GM19023 (cell line): ENCODE results near the gene VSIG10L.
A peak's percentile ranks its signal among the peaks of the same experiment; 100 is the strongest.

Experiments
- ATAC-seq: cut with Tn5 transposase; IDR thresholded peaks from one replicate; pipeline ENCODE4 v1.9.1; 2021; ENCODE audit warnings: mild to moderate bottlenecking, moderate library complexity; ENCODE audit not compliant: unreplicated experiment

Gene VSIG10L

DNA sequence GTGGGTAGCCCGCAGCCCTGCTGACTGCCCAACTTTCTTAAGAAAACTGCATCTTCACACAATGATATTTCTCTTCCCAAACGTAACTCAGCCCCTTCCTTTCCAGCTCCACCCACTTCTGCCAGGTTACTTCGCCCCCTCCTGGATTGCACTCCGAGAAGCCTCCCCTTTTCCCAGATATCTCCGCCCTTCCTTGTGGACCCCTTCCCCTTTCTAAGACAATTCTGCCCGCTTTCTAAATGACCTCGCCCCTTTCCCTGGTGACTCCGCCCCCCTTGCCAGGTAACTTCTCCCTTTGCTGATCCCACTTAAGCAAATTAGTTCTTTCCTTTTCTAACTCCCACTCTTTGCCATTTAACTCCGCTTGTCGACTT lies 2.6 kb downstream of the VSIG10L start:
- ATAC-seq: peak; percentile 1

DNA sequence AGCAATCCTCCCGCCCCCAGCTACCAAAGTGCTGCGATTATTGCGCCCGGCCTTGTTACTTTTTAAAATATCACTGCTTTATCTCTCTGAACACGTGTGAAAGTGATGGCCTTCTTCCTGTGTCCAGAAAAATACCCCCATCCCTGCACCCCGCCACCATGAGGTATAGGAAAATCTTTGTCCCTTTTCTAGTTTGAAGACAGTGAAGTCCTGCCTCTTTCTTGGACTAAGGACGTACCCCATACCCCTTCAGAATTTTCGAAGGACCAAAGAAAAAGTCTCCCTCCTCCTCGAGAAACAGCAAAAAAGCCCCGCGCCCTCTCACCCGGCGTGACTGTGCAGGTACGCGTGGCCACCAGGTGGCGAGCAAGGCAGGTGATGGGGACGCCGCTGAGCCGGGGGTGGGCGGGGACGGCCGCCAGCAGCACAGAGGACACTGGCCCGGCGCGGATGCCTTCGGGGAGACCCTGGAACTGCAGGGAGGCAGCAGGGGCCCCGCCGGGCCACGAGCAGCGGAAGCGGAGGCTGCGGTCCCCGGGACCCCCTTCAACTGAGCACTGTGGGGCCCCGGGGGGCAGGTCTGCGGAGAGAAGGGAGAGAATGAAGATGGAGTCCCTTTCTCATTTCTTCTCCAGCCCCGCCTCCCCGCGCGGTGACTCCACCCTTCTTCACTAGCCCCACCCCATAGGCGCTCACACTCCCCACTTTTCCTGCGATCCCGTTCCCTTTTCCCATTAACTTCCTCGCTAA lies 3.2 kb downstream of the VSIG10L start:
- peak; percentile 50 for ATAC-seq

GRCh38 chr19:51337861-51338562 lies 3.9 kb downstream of the VSIG10L start:
- no peak for ATAC-seq

DNA sequence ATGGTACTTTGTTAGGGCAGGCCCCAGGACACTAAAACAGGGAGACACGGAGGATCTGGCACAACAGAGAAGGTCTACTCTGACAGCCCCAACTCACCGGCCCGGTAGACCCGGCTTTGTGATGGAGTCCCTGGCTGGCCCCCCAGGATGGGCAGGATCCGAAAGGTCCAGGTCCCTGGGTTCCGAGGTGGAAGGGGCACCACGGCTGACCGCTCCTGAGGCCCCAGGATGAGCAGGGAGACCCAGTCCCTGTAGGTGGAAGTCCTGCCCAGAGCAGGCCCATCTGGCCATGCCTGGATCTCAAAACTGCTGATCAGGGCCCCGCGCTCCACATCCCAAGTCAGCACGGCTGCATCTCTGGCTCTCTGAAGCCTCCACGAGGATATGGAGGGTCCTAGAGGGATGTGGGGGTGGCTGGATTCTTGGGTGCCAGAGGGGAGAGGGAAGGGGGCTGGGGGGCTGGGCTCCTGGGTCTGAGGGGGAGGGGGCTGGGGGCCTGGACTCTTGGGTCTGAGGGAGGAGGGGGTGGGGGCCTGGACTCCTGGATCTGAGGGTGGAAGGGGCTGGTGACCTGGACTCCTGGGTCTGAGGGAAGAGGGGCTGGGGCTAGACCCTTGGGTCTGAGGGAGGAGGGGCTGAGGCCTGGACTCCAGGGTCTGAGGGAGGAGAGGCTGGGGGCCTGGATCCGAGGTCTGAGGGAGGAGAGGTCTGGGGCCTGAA lies 4.6 kb downstream of the VSIG10L start:
- ATAC-seq: no peak

- no peak for ATAC-seq
Observed at GRCh38 chr19:51333836-51334460, 8.0 kb downstream of the VSIG10L start.

DNA sequence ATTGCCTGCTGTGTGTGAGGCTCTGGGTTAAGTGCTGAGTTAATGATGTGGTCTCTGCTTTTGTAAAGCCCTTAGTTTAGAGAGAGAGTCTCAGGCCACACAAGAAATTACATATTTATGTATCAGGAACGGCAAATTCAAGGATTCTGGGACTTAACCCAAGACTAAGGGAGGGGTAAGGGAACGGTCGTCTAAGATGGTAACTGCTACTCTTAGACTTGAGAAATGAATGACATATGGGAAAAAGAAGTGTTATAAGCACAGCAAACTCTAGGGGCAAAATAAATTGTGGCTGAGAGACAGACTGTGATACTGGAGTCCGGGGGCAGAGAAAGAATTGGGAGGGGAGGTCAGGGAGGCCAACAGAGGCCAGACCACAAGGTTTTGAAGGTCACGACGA lies 10.2 kb downstream of the VSIG10L start:
- no peak for ATAC-seq

GRCh38 chr19:51331193-51331592 lies 10.7 kb downstream of the VSIG10L start:
- ATAC-seq: no peak

- ATAC-seq: no peak
Observed at GRCh38 chr19:51330366-51330765, 11.6 kb downstream of the VSIG10L start.

DNA sequence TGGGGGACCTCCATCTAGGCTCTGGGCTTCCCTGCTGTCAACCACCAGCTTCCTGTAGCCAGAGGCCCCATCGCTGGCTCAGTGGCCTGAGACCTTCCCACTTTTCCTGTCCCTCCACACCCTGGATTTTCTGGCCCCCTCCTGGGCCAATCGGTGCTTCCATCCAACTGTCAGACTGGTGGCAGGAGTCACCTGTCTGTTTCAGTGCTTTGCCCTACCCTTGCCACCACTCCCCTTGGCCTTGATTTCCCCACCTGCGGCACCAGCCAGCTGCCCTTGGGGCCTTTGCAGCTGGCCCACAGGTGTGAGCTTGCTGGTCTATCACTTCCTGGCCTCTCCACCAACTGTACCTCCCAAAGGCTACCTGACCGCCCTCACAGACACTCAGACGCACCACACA lies 12.5 kb downstream of the VSIG10L start:
- no peak for ATAC-seq

DNA sequence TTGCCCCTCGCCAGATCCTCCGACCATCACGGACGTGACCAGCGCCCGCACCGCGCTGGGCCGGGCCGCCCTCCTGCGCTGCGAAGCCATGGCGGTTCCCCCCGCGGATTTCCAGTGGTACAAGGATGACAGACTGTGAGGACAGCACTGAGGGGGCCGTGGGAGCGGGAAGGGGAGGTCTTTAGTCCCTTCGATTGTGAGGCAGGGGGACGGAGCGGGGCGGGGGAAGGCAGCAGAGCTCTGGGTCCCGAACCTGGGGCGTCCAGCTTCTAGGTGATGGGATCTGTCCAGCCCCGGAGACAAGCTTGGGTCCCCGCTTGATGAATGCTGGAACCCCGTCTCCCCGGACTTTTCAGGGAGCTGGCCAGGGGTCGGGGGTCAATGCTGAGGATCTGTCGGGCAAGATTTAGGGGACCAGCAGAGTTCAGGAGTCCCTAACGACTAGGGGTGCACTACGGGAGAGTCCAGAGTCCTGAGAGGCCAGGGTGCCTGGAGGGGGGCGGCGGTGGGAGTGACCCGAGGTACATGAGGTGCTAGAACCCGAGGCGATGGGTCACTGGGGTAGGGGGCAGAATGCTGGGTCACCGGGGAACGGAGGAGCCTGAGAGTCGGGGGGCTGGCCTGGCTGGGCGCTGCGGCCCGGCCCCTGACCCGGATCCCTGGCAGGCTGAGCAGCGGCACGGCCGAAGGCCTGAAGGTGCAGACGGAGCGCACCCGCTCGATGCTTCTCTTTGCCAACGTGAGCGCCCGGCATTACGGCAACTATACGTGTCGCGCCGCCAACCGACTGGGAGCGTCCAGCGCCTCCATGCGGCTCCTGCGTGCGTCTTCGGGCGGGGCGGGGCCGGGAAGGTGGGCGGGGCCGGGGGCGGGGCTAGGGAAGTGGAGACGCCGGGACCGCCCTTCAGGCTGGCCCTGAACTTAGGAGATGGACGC lies 14.6 kb downstream of the VSIG10L start:
- ATAC-seq: no peak

- no peak for ATAC-seq
Observed at GRCh38 chr19:51326216-51327065, 15.5 kb downstream of the VSIG10L start.

DNA sequence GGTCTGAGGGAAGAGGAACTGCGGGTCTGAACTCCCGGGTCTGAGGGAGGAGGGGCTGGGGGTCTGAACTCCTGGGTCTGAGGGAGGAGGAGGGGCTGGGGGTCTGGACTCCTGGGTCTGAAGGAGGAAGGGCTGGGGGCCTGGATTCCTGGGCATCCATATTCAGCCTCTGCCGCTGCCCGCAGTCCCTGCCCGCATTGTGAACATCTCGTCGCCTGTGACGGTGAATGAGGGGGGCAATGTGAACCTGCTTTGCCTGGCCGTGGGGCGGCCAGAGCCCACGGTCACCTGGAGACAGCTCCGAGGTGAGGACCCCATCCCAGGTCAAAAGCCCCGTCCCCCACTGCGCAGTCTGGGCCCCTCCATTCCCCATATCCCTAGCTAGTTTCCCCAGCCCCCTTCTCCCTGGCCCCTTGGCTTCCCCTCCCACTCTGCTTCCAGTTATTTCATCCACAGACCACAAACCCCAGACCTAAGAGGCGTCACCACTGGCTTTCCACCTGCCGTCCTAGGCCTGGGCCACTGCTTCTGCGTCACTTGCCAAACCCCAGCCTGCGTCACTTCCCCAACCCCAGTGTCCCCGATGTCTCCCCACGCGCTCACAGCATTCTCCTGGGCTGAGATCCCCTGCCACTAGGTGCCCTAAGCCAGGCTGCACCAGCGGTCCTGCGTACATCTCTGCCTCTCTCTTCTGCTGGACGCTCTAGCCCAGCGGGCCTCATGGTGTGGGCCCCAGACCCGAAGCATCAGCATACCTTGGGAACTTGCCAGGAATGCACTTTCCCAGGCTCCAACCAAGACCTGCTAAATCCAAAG lies 16.6 kb downstream of the VSIG10L start:
- no peak for ATAC-seq

DNA sequence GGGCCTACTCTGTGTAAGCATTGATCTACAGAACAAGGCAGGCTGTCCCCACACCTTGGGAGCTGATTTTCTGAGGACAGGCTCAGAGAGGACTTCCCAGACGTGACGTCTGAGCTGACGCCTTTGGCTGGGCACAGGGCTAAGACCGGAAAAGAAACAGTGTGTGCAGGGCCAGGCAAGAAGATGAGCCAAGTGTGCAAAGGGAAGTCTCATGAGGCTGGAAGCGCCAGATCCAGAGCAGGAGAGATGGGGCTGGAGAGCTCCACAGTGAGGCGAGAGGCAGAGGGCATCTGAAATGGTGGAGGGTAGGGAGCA lies 17.8 kb downstream of the VSIG10L start:
- ATAC-seq: no peak

GRCh38 chr19:51323481-51324166 lies 18.3 kb downstream of the VSIG10L start:
- no peak for ATAC-seq

- ATAC-seq: no peak
Observed at GRCh38 chr19:51321799-51322198, 20.1 kb downstream of the VSIG10L start.

DNA sequence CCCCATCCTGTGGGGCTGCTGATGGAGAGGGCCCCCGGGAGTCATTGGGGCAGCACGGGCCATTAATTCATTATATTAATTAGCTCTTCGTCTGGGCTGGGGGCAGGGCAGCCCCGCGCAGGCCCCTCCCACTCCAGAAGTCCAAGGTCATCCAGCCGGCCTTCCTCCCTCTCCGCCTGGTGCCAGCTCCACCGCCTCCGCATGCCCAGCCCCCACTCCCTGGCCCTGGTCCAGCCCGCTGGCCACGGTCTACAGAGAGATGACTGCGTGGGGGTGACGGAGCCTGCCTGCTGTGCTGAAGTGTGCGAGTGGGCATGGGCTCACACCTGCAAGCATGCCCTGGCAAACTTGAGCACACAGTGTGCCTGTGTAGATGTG lies 21.7 kb downstream of the VSIG10L start:
- no peak for ATAC-seq

GRCh38 chr19:51319649-51320279 lies 22.2 kb downstream of the VSIG10L start:
- no peak for ATAC-seq
